ENCODE measurements around the gene MAP4K5. TPM values are rescaled to one million over a fixed set of nuclear protein-coding genes. Genes with fewer than 3 reads are reported as not detected.
A peak's percentile ranks its signal among the peaks of the same experiment; 100 is the strongest.

Gene MAP4K5
- total RNA-seq, 1 donor from 2014 or later, result 73.0 TPM

DNA sequence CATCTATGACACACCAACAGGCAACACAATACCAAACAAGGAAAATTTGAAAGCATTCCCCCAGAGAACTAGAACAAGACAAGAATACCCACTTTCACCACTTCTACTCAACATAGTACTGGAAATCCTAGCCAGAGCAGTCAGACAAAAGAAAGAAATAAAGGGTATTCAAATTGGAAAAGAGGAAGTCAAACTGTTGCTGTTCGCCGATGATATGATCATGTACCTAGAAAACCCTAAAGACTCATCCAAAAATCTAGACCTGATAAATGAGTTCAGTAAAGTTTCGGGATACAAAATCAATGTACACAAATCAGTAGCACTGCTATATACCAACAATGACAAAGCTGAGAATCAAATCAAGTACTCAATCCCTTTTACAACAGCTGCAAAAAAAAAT, 19.5 kb upstream of the MAP4K5 start:
- no peak for TF ChIP-seq CTCF (IDR thresholded peaks at IDR 0.05; ENCODE audit: unreplicated experiment)

DNA sequence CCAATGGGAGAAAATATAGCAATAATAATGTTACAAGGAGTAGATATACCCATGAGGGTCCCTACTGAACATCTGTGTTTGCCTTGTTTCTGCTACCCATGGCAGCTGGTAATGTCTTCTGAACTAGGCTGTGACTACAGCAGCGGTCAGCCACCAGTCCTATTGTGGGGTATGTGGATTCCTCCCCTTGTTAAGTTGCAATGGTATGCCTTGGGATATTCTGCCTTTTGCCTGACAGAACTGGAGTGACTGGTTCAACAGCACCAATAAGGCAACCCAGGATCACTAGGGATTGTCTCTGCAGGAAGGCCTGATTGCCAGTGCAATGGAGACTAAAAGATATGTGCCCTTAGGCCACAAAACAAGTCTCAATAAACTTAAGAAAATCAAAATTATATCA, 17.9 kb upstream of the MAP4K5 start:
- H3K27ac Mint-ChIP-seq, result no peak overlapping the region
- H3K27me3 Mint-ChIP-seq, result peaks cover 27% of the 10 kb centered on the region

More for the DNA sequence above, 19.5 kb upstream of the MAP4K5 start:
- no peak for DNase-seq (ENCODE audit: low spot score, unreplicated experiment)
- peaks cover 33% of the 10 kb centered on the region for H3K27me3 Mint-ChIP-seq
- no peak overlapping the region for H3K4me3 Mint-ChIP-seq (ENCODE audit: low read depth)
- H3K27ac Mint-ChIP-seq, result no peak overlapping the region
- H3K4me1 Mint-ChIP-seq (ENCODE audit: low read depth), result no peaks in the 10 kb centered on the region
- H3K9me3 Mint-ChIP-seq (ENCODE audit: low read depth), result no peaks in the 10 kb centered on the region
- H3K36me3 Mint-ChIP-seq (ENCODE audit: insufficient read depth), result no peaks in the 10 kb centered on the region

GRCh38 chr14:50545618-50546017, 13.2 kb upstream of the MAP4K5 start:
- TF ChIP-seq CTCF (IDR thresholded peaks at IDR 0.05; ENCODE audit: unreplicated experiment), result no peak
- Mint-ChIP-seq H3K9me3 (ENCODE audit: low read depth) (no peaks in the 10 kb centered on the region), H3K36me3 (ENCODE audit: insufficient read depth) (no peaks in the 10 kb centered on the region), H3K27ac (no peak overlapping the region), H3K27me3 (peaks cover 5% of the 10 kb centered on the region), H3K4me1 (ENCODE audit: low read depth) (no peaks in the 10 kb centered on the region), H3K4me3 (ENCODE audit: low read depth) (no peak overlapping the region)
- no peak for DNase-seq (ENCODE audit: low spot score, unreplicated experiment)

More for the DNA sequence above, 17.9 kb upstream of the MAP4K5 start:
- DNase-seq (ENCODE audit: low spot score, unreplicated experiment), result no peak
- Mint-ChIP-seq H3K9me3 (ENCODE audit: low read depth) (no peaks in the 10 kb centered on the region), H3K4me3 (ENCODE audit: low read depth) (no peak overlapping the region), H3K4me1 (ENCODE audit: low read depth) (no peaks in the 10 kb centered on the region), H3K36me3 (ENCODE audit: insufficient read depth) (no peaks in the 10 kb centered on the region)
- TF ChIP-seq CTCF (IDR thresholded peaks at IDR 0.05; ENCODE audit: unreplicated experiment), result no peak

DNA sequence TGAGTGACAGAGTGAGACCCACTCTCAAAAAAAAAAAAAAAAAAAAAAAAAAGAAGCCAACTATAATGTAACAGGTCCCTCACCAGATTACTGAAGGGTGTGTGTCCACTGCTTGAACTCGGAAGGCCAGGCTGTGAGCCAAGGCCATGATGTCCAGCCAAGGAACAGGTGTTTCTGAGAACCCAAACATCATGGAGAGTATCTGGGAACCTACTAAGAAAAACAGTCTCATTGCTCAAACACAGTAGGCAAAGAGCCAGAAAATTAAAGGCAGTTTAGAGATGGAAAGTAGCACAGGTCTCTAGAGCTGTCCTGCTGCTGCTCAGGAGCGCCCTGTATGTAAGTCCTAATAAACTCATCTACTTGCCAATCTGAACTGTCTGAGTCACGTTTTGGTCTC, 12.5 kb upstream of the MAP4K5 start:
- no peak overlapping the region for H3K4me3 Mint-ChIP-seq (ENCODE audit: low read depth)
- H3K9me3 Mint-ChIP-seq (ENCODE audit: low read depth), result no peaks in the 10 kb centered on the region
- H3K27ac Mint-ChIP-seq, result no peak overlapping the region
- no peaks in the 10 kb centered on the region for H3K4me1 Mint-ChIP-seq (ENCODE audit: low read depth)
- peaks cover 5% of the 10 kb centered on the region for H3K27me3 Mint-ChIP-seq
- TF ChIP-seq CTCF (IDR thresholded peaks at IDR 0.05; ENCODE audit: unreplicated experiment), result no peak
- no peaks in the 10 kb centered on the region for H3K36me3 Mint-ChIP-seq (ENCODE audit: insufficient read depth)
- DNase-seq (ENCODE audit: low spot score, unreplicated experiment), result no peak

DNA sequence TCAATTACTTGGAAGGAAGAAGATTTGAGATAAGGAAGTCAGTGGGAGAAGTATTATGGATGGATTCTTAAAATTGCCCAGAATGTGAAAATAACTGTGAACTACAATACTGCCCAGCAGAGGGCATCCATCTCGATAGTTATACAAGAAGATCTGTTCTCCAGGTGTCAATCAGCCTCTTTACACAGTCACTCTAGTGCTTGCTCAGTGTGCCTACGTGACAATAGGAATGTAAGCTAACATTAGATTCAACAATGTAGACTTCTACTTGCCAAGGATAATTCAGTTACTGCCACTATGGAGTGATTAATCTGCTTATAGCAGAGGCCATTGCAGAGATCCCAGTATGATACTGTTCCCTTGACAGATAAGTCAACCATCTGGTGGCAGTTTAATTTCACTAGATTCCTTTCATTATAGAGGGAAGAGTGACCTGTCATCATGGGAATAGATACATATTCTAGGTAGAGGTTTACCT, 10.6 kb upstream of the MAP4K5 start:
- peak; percentile 69 for TF ChIP-seq CTCF (IDR thresholded peaks at IDR 0.05; ENCODE audit: unreplicated experiment)
- peaks cover 2% of the 10 kb centered on the region for H3K36me3 Mint-ChIP-seq (ENCODE audit: insufficient read depth)
- H3K4me1 Mint-ChIP-seq (ENCODE audit: low read depth), result no peaks in the 10 kb centered on the region
- no peak for DNase-seq (ENCODE audit: low spot score, unreplicated experiment)
- peaks cover 4% of the 10 kb centered on the region for H3K9me3 Mint-ChIP-seq (ENCODE audit: low read depth)
- H3K27ac Mint-ChIP-seq, result no peak overlapping the region
- peaks cover 5% of the 10 kb centered on the region for H3K27me3 Mint-ChIP-seq
- H3K4me3 Mint-ChIP-seq (ENCODE audit: low read depth), result no peak overlapping the region
